GM12891 (cell line): ENCODE measurements around the gene FAF1.

Source experiments
- POLR2A ChIP-seq: IDR thresholded peaks from 2 replicates; pipeline ENCODE4 v1.6.1; 2011; ENCODE audit warnings: low read depth, low read length, control low read depth
- POLR2AphosphoS5 ChIP-seq: IDR thresholded peaks from 2 replicates; pipeline ENCODE4 v1.6.1; 2011; ENCODE audit warnings: low read depth, low read length, control low read depth
- POU2F2 ChIP-seq: IDR thresholded peaks from 2 replicates; pipeline ENCODE4 v1.6.1; 2011; ENCODE audit warnings: low read depth, mild to moderate bottlenecking, control low read depth, low read length, moderate library complexity
- SPI1 ChIP-seq: IDR thresholded peaks from 2 replicates; pipeline ENCODE4 v1.6.1; 2011; ENCODE audit warnings: low read depth, low read length, control low read depth
- TAF1 ChIP-seq: IDR thresholded peaks from 2 replicates; pipeline ENCODE4 v1.6.1; 2011; ENCODE audit warnings: low read depth, low read length, control low read depth

- TF ChIP-seq SPI1 (no peak), POLR2A (no peak), POLR2AphosphoS5 (no peak), POU2F2 (no peak), TAF1 (no peak)
Measured at GRCh38 chr1:51000651-51001050, 40.6 kb upstream of the FAF1 start.
